ENCODE measurements around the gene DGLUCY.

DNA sequence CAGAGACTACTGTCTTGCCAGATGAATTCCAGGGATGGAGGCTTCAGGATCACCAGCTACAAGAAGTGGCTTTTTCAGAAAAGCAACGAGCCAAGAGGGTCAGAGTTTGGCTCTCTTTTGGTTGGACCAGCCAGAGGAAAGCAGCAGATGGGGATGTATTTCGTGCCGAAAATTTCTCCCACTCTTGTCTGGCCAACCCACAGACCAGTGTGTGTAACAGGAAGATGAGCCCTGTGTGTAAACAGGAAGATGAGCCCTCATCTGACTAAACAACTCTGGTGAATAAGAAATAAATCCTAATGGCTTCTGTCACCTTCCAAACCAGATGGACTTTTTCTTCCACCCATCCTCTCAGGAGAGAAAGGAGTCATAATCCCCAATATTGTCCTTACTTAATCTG, 117.6 kb downstream of the DGLUCY start:
- TF ChIP-seq, protein P1, sequence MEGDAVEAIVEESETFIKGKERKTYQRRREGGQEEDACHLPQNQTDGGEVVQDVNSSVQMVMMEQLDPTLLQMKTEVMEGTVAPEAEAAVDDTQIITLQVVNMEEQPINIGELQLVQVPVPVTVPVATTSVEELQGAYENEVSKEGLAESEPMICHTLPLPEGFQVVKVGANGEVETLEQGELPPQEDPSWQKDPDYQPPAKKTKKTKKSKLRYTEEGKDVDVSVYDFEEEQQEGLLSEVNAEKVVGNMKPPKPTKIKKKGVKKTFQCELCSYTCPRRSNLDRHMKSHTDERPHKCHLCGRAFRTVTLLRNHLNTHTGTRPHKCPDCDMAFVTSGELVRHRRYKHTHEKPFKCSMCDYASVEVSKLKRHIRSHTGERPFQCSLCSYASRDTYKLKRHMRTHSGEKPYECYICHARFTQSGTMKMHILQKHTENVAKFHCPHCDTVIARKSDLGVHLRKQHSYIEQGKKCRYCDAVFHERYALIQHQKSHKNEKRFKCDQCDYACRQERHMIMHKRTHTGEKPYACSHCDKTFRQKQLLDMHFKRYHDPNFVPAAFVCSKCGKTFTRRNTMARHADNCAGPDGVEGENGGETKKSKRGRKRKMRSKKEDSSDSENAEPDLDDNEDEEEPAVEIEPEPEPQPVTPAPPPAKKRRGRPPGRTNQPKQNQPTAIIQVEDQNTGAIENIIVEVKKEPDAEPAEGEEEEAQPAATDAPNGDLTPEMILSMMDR (IDR thresholded peaks at IDR 0.05): no peak
- no peak for TF ChIP-seq POLR2A (IDR thresholded peaks at IDR 0.05)
